GM21576 (cell line): ENCODE results near the gene TSPAN9.

Experiments
- ATAC-seq: cut with Tn5 transposase; IDR thresholded peaks from one replicate; pipeline ENCODE4 v1.9.1; 2021; ENCODE audit warnings: mild to moderate bottlenecking, moderate library complexity; ENCODE audit not compliant: unreplicated experiment

TSPAN9 gene

DNA sequence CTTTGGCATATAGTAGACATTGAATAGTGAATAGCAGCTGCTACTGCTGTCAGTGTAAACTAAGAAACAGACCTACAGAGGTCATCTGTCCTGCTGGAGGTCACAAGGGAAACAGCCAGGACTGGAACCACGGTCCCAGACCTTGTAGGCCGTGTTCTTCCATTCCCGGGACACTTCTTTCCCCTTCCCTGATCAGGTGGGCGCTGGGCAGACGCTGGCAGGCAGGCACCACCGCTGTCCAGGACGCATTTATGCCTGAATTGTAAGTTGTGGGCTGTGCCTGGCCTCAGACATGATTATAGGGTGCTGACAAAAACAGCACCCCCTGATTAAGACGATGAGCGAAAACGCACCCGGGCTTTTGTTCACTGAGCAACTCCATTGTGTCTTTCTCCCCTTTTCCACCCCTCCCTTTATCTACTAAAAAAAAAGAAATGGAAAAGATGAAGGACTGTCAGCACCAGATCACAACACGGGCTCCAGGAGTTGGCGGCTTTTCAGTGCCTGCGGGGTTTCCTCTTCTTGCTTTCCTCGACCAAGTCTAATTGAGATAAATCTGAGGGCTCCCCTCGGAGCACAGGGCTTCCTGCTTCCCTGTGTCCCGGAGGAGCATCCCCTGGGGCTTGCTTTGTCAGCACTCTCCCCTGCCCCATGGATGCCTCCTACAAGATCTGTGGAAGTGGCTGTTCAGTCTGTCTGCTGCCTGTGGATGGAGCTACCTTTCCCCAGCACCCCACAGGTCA, 80.6 kb downstream of the TSPAN9 start:
- ATAC-seq = no peak

- ATAC-seq = no peak
Observed at GRCh38 chr12:3158851-3159465, 81.8 kb downstream of the TSPAN9 start.

DNA sequence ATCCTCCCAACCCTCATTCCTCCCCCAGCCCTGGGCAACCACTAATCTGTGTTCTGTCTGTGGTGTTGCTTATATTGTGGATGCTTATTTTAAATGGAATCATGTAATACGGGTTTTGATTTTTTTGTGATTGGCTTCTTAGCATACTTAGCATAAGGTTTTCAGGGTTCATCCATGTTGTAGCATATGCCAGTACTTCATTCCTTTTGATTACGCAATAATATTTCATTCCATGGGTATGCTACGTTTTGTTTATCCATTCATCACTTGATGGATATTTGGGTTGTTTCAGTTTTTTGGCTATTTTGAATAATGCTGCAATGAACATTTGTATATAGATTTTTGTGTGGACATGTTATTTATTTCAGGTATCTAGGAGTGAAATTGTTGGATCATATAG, 82.9 kb downstream of the TSPAN9 start:
- ATAC-seq = no peak

DNA sequence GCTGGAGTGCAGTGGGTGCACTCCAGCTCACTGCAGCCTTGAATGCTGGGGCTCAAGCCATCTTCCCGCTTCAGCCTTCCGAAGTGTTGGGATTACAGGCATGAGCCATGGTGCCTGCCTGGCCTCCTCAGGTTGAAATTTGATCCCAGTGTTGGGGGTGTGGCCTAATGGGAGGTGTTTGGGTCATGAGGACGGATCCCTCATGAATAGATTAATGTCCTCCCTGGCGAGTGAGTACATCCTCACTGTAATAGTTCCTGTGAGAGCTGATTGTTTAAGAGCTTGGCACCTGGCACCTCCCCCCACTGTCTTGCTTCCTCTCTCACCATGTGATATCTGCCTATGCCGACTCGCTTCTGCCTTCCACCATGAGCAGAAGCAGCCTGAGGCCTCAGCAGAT, 84.7 kb downstream of the TSPAN9 start:
- no peak for ATAC-seq

DNA sequence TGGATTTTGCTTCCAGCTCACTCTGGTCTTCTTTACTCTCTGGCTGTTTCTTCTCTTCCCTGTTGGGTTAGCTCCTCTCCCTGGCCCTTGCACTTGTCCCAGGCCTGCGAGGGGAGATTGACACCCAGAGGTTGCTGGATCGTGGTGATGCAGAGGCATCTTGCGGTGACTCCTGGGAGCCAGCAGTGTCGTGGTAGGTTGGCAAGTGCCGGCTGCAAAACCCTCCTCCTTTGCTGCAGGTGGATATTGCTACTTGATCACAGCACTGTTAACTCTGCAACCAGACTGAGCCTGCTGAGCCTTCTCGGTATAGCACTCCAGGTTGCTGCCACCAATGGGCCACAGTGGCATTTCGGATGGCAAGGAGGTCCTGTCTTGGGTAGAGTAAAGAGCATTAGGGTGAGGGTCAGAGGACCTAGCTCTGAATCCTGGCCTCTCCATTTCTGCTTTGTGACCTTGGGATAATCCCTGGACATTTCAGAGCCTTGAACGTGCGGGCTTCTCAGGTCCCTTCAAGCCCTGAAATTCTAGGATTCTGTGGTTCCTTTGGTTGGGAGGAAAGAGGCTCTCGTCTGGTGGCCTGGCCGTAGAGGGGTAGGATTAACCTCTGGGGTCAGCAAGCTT, 87.4 kb downstream of the TSPAN9 start:
- ATAC-seq = no peak

DNA sequence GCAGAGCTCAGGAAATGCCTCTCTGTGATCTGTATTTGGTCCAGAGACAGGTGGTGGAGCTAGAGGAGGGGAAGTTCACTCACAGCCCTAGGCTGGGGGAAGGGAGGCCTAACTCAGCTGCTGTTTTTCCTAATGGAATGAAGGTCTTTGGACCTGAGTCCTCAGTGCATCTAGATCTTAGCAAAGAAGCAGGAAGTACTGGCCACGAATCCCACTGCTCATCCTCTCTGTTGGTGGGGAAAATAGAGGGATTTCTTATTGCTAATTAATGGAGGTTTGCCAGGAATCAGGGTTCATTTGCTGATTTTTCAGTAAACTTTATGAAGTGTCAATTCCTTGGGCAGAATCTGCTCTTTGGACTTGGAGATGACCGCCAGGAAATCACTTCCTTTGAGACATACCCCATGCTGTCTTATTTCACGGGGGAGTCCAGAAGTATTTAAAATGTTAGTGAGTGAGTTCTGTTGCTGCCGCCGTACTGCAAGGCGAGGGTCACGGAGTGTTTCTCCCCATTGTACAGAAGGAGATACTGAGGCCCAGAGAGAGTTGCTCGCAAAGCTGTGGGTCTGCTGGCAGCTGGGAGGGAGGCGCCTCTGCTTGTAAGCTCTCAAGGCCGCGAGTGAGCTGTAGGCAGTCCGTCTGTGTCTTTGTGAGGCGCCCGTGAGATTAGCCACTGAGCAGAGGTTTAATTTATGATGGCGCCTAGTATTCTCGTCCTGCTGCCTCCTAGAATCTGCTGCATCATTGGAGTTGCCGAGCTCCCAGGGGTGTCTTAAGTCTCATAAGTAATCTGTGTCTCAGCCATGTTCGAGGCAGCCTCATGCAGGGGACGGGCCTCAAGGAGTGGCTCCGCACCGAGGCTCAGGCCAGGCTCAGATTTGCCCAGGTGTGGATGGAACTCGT, 88.2 kb downstream of the TSPAN9 start:
- ATAC-seq = no peak

- no peak for ATAC-seq
Observed at GRCh38 chr12:3167636-3168035, 90.5 kb downstream of the TSPAN9 start.

DNA sequence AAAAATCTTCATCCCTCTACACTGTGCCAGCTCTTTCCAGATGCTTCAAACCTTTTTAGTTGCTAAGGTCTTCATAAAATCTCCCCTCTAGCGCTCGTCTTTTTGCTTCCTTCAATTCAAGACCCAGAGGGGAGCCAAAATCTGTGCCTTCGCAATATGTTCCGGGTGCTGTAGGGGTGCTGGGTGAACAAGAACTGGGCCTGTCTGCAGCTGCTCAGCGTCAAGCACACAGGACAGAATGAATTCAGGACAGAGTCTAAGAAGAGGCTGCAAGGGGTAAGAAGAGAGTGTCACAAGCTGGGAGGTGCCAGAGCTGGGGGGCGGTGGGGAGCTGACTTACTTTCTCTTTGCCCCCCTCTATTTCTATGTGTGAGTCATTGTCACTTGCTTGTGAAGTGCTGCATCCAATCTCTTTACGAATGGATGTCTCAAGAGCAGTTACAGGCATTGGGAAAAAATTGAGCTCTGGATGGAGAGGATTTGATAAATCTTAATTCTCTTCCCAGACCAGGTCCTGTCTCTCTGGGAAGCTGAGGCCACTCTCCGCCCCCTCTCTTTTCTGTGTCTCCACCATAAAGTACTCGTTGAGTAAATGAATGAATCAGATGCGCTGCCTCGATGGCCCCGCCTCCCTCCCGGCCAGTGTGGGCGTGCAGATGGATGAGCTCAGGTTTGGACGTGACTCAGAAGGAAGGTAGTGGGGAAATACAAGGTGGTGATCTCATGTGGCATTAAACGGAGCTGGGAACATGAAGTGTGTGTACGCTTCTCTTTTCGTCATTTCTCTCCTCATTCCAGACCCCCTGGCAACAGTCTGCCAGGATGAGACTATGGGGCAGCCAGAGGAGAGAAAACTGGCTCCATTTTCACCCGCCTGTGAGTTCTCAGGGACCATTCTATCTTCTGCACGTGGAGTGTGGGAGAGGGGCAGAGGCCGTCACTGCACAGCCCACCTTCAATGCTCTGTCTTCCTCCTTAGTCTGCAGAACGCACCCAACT, 91.3 kb downstream of the TSPAN9 start:
- ATAC-seq = no peak

- no peak for ATAC-seq
Observed at GRCh38 chr12:3170423-3171194, 93.4 kb downstream of the TSPAN9 start.

DNA sequence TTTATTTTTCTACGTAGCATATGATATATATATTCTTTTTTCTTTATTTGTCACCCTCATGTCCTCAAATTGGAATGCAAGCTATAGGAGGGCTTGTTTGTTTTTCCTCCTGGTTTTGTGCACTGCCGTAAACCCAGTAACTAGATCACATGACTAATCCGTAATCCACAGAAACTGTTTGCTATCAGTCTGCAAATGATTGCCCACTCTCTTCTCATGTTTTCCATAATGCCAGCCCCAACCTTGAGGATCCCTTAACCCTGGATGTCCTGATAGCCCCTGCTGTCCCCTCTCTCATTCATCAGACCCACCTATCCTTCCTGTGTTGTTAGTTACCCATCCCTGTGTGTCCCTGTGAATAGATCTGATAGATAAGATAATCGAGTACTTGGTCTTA, 94.0 kb downstream of the TSPAN9 start:
- no peak for ATAC-seq

- no peak for ATAC-seq
Observed at GRCh38 chr12:3172124-3173007, 95.2 kb downstream of the TSPAN9 start.

DNA sequence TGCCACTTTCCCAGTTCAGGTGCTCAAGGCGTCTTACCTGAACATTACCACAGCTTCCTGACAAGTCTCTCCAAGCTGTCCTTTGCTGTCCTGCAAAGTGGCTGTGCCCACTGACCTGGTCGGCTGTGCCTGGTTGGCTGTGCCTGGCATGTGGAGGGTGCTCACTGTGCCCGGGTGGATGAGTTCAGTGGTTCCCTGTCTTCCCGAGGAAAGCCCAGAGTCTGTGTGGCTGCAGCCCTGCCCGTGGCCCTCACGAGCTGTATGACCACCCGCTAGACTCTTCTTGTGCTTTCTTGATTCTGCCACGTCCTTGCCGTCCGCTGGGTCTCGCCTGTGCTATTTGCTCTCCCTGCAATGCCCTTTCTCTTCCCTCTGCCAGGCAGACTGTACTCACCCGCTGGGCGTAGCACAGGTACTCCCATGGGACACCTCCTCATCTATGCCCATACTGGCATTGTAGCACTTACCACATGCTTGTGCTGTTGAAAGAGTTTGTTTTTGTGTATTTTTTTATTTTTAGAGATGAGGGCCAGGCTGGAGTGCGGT, 95.9 kb downstream of the TSPAN9 start:
- ATAC-seq = no peak

GRCh38 chr12:3173912-3174311, 96.7 kb downstream of the TSPAN9 start:
- ATAC-seq = no peak

DNA sequence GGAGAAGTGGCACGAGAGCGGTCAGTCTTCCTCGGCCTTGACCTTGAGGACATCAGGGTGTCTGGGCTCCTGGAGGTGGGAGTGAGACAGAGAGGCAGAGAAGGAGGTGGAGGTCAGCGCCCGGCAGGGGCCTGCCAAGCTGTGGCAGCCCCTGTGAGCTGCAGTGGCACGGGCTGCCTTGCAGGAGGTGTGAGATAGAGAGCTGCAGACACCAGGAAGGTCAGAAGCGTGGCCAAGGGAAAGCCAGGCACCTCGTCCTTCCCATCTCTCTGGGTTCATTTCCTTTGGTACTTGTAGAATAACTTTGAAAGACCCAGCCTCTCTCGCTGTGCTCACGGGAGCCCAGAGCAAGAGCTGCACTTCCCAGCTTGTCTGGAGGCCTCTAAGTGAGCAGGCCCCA, 98.1 kb downstream of the TSPAN9 start:
- ATAC-seq = no peak

GRCh38 chr12:3176754-3177153, 99.6 kb downstream of the TSPAN9 start:
- ATAC-seq = no peak

- ATAC-seq = peak; percentile 52
Observed at GRCh38 chr12:3177778-3178425, 100.7 kb downstream of the TSPAN9 start.

DNA sequence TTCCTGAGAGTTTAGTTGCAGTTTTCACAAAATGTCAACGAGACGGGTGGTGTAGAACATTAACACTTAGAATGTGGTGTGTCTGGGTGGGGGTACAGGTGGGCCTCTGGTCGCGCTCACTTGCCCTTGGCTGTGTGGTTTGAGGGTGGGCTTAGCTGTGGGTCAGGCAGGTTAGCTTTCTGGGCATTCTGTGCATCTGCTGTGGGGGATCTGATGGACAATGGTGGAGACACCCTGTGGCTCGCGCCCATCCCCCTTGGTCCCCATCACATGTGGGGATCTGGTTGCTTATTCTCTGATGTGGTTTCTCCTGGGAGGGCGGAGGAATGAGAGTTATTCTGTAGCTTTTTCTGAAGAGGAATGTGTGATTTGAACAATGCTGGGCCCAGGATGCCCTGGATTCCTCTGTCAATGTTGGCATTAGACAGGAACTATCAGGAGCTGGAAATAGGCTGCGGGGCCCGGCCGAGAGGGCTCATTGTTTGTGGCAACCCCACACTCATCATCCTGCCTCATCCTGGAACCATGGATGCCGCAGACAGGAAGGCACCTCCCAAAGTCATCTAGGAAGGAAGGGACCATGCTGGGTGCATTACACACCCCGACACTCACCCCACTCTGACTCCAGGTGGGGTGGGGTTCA, 101.6 kb downstream of the TSPAN9 start:
- no peak for ATAC-seq
